ENCODE results near the gene RSRP1.

RSRP1 gene

GRCh38 chr1:25216123-25216522 lies 31.1 kb downstream of the RSRP1 start:
- no peak for DNase-seq

DNA sequence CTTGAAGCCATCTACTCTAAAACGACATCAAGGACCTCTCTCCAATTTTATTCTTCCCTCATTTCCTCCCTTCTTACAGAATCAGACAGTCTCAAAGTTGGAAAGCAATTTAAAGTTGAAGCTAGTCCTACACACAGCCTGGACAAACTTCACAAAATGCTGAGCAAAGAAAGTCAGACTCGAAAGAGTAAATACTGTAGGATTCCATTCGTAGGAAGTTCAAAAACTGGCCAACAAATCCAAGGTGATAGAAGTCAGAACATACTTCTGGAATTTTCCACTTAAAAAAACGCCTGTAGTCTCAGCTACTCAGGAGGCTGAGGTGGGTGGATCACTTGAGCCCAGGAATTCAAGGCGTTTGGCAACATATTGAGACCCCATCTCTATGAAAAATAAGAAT lies 34.5 kb downstream of the RSRP1 start:
- DNase-seq = no peak

DNA sequence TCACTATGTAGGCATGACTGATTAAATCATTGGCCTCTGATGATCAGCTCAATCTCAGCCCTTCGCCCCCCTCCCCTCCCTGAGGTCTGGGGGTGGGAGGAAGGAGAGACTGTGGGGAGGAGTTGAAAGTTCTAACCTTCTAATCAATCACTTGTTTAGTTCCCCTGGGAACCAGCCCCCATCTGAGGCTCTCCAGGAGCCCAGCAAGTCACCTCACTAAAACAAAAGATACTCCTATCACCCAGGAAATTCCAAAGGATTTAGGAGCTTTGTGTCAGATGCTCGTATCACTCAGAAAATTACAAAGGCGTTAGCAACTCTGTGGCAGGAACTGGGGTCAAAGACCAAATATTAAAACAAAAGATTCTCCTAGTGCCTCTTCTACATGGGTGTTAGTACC lies 36.5 kb downstream of the RSRP1 start:
- DNase-seq = no peak

DNA sequence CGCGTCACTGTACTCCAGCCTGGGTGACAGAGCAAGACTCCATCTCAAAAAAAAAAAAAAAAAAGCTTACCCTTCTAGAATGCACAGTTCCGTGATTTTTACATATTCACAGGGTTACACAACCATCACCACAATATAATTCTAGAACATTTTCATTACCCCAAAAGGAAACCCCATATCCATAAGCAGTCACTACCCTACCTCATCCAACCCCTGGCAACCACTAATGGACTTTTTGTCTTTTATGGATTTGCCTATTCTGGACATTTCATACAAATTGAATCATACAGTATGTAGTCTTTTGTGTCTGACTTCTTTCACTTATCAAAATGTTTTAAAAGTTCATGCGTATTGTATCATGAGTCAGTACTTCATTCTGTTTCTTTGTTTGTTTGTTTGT lies 37.7 kb downstream of the RSRP1 start:
- DNase-seq = no peak

GRCh38 chr1:25208561-25209222 lies 38.6 kb downstream of the RSRP1 start:
- no peak for DNase-seq

- DNase-seq = no peak
Observed at GRCh38 chr1:25208092-25208491, 39.2 kb downstream of the RSRP1 start.

GRCh38 chr1:25206201-25206600 lies 41.1 kb downstream of the RSRP1 start:
- no peak for DNase-seq

GRCh38 chr1:25205786-25206185 lies 41.5 kb downstream of the RSRP1 start:
- DNase-seq = no peak

GRCh38 chr1:25204797-25205480 lies 42.3 kb downstream of the RSRP1 start:
- peak; percentile 47 for DNase-seq

DNA sequence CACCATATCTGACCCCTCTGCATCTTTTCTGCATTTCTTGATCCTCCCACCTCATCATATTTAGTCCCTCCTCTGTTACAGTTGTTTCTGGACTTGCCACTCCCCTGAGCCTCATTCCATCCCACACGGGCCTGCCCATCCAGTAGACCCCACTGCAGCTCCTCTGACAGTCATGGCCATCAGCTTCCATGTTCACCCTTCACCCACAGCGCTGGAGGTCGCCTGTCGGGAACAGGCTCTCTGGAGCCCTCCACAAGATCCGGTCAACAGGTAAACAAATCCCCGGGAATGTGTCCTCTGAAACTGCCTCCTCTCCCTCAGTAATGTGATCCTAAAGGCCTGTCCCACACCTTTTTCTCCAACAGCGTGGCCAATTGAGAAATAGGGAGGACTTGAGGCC lies 46.2 kb downstream of the RSRP1 start:
- no peak for DNase-seq

DNA sequence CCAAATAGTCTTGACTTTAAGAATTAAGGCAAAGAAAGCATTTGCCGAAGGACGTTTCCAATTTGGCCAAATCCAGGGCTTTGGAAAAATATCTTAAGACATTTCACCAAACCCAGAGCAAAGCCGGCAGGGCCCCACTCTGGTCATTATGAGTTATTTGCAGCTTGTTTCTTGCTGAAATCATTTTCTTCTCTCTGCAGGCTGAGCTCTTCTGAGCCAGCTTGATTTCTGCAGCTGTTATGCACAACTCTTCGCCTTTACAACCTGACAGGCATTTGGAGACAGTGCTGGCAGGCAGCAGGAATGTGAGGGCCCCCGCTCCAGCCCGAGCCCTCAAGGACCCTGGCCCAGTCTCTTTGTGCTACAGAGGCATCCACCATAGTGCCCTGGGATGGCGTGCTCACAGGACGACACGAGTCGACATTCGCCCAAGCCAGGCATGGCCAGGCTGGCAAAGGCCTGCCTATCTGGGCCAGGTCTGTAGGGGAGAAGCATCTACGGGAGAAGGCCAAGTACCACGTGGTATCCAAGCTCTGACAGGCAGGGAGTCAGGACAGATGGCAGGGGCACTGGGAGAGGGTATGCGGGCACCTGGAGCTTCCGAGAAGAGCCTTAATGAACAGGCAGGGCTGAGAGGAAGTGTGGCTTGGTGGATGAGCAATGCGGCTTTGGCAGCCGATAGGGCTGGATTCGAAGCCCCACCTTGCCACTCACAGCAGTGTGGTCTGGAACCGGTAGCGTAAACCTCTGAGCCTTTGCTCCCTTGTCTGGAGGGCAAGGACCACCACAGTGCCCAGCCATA lies 47.2 kb downstream of the RSRP1 start:
- no peak for DNase-seq

DNA sequence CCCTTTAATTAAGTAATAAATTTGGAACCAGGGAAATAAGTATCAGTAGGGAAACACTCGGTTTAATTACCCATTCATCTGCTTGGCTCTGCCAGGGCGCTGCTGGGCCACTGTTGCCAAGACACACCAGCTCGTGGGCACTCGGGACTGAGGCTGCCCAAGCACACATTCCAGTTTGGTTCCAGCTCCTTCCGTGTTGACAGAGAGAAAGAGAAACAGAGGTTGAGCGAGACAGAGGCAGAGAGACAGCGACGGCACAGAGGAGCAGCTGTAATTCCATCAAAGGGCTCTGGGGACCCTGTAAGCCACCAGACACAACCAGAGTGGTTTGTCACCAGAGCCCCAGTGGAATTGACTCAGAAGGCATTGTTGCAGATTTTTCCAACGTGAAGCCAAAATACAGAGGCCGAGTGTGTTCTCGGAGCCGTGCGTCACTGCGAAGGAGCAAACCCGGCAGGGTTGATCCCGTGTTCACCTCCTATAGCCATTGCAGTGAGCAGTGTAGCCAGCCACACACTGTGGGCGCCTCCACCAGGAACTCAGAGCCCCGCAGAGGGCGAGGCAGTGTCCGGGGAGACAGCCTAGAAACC lies 48.5 kb downstream of the RSRP1 start:
- DNase-seq = no peak

GRCh38 chr1:25197982-25198662 lies 49.1 kb downstream of the RSRP1 start:
- no peak for DNase-seq

DNA sequence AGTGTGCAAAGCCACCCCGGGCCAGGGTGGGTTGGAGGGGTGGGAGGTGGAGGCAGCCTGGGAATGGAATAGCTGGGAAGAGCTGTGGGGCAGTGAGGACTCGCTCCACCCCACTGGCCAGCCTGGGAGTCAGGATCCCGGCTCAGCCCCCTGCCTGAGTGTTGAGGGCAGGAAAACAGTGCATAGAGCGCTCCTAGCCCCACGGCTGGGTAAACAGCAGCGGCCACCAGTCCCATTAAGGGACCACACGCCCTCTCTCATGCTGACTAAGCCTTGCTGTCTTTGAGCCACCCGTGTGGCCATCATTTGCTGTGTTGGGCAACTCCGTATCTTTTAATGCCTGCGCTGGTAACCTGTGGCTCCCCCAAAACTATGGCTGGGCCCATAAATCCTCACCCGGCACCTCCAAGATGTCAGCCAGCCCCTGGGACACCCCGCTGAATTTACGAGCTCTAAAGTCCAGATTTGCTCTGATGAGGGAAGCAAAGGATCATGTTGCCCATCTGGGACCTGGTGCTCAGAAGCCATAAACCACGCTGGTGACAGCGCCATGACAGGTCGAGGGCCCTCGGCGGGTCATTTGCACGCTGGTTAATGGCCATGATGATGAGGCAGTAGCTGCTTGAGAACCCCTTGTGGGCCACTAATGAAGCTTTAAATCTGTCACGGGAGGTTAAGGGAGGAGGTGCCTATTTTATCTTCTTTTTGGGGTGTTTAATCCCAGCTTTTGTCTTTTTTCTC lies 49.8 kb downstream of the RSRP1 start:
- DNase-seq = no peak

DNA sequence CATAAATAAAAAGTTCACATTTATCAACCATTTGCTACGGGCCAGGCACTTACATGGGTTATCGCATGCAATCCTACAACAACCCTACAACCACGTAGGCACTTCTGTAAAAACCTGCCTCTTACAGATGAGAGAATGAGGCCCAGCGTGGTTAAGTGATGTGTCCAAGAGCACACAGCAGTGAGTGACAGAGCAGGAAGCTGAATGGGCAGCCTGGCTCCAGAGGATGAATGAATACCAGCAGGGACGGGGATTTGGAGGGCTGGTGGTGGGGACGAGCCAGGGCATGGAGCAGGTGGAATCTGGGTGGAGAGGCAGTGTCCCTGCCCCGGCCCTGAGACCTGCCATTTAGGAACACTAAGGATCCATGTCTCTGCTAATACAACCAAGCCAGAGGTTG lies 50.4 kb downstream of the RSRP1 start:
- DNase-seq = no peak

DNA sequence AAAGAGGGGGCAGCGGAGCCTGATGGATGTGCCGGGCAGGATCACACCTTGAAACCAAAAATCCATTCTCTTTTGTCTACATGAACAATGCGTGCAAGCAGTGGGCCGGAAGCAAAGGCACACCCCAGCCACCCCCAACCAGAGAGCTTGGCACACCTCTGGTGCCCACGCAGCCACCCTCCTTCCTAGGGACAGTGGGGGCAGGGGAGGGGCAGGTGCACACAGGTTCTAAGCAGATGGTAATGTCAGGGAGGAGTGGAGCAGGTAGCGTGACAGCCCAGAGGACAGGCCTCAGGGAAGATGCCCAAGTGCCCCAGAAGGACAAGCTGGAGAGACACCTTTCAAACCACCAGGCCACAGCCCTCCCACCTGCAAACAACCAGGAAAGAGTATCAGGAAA lies 51.4 kb downstream of the RSRP1 start:
- no peak for DNase-seq

GRCh38 chr1:25194572-25195020 lies 52.7 kb downstream of the RSRP1 start:
- DNase-seq = no peak

DNA sequence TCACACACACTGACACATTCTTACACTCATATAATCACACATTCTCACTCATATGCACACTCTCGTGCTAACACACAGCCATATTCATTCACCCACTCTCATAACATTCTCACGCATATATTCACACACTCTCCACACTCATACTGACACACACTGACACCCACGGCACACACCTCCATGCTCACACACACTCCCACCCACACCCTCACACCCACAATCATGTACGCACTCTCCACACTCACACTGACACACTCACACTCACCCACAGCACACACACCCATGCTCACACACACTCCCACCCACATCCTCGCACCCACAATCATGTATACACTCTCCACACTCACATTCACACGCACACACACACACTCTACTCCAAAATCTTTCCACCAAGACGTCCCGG lies 53.2 kb downstream of the RSRP1 start:
- DNase-seq = no peak

DNA sequence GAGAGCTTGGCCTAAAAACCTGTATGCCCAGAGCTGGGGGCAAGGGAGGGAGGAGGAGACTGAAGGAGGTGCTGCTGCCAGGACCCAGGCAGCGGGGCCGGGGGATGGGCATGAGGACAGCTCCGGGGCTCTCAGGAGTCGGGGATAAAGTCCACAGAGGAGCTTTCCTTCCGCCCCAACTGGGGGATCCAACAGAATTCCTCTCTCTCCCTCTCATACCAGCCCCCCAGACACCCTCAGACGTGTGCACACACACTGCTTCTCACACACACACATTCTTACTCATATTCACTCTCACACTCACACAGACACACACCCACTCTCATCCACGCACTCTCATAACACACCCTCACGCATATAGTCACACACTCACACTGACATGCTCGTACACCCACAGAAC lies 54.0 kb downstream of the RSRP1 start:
- no peak for DNase-seq
